ENCODE measurements around the gene DNAH1. TPM values are rescaled to one million over a fixed set of nuclear protein-coding genes. Genes with fewer than 3 reads are reported as not detected.

DNAH1 gene
- total RNA-seq, 4 donors from 2014 or later, result 19.3 to 103 (median 64.2) TPM

GRCh38 chr3:52343946-52344600, 28.0 kb downstream of the DNAH1 start:
- Histone ChIP-seq H3K4me3 (no peak overlapping the region), H3K27me3 (no peaks in the 10 kb centered on the region), H3K27ac (no peak overlapping the region), H3K9me3 (no peaks in the 10 kb centered on the region), H3K4me1 (no peaks in the 10 kb centered on the region), H3K36me3 (peaks cover 0 to 28% (median 0%) of the 10 kb centered on the region in 3 donors)
- no peak for DNase-seq
- TF ChIP-seq POLR2A (IDR thresholded peaks at IDR 0.05) (no peak), CTCF (IDR thresholded peaks at IDR 0.05) (no peak)

GRCh38 chr3:52345521-52346109, 29.5 kb downstream of the DNAH1 start:
- no peak for TF ChIP-seq POLR2A (IDR thresholded peaks at IDR 0.05)
- TF ChIP-seq CTCF (IDR thresholded peaks at IDR 0.05), result no peak
- H3K4me3 ChIP-seq, result no peak overlapping the region
- no peaks in the 10 kb centered on the region for H3K9me3 ChIP-seq
- no peak for DNase-seq
- H3K27ac ChIP-seq, result no peak overlapping the region
- H3K27me3 ChIP-seq, result no peaks in the 10 kb centered on the region
- no peaks in the 10 kb centered on the region for H3K4me1 ChIP-seq
- peaks cover 0 to 43% (median 0%) of the 10 kb centered on the region in 3 donors for H3K36me3 ChIP-seq

GRCh38 chr3:52346623-52347530, 30.8 kb downstream of the DNAH1 start:
- Histone ChIP-seq H3K36me3 (peaks cover 0 to 56% (median 0%) of the 10 kb centered on the region in 3 donors), H3K4me1 (no peaks in the 10 kb centered on the region), H3K9me3 (no peaks in the 10 kb centered on the region), H3K4me3 (no peak overlapping the region), H3K27ac (no peak overlapping the region), H3K27me3 (no peaks in the 10 kb centered on the region)
- no peak for DNase-seq
- TF ChIP-seq POLR2A (IDR thresholded peaks at IDR 0.05), result no peak

- TF ChIP-seq POLR2A (IDR thresholded peaks at IDR 0.05) (no peak), CTCF (IDR thresholded peaks at IDR 0.05) (no peak)
- Histone ChIP-seq H3K27ac (no peak overlapping the region), H3K4me1 (no peaks in the 10 kb centered on the region), H3K36me3 (peaks cover 0 to 67% (median 0%) of the 10 kb centered on the region in 3 donors), H3K27me3 (no peaks in the 10 kb centered on the region), H3K4me3 (no peak overlapping the region), H3K9me3 (no peaks in the 10 kb centered on the region)
- DNase-seq, result no peak
Observed at GRCh38 chr3:52347716-52348635, 31.9 kb downstream of the DNAH1 start.

- TF ChIP-seq POLR2A (IDR thresholded peaks at IDR 0.05) (no peak), CTCF (IDR thresholded peaks at IDR 0.05) (no peak)
- Histone ChIP-seq H3K4me1 (no peaks in the 10 kb centered on the region), H3K27ac (no peak overlapping the region), H3K36me3 (peaks cover 0 to 68% (median 0%) of the 10 kb centered on the region in 3 donors), H3K27me3 (no peaks in the 10 kb centered on the region), H3K9me3 (no peaks in the 10 kb centered on the region), H3K4me3 (no peak overlapping the region)
- DNase-seq, result no peak
Observed at GRCh38 chr3:52349131-52349530, 33.0 kb downstream of the DNAH1 start.

All from Peyer's patch (tissue), 4 donors.